HG03457 (cell line): ENCODE measurements around the gene LHPP.

Source experiments
- ATAC-seq: cut with Tn5 transposase; IDR thresholded peaks from one replicate; pipeline ENCODE4 v1.9.1; 2021; ENCODE audit warnings: moderate number of reproducible peaks; ENCODE audit not compliant: unreplicated experiment

LHPP gene

DNA sequence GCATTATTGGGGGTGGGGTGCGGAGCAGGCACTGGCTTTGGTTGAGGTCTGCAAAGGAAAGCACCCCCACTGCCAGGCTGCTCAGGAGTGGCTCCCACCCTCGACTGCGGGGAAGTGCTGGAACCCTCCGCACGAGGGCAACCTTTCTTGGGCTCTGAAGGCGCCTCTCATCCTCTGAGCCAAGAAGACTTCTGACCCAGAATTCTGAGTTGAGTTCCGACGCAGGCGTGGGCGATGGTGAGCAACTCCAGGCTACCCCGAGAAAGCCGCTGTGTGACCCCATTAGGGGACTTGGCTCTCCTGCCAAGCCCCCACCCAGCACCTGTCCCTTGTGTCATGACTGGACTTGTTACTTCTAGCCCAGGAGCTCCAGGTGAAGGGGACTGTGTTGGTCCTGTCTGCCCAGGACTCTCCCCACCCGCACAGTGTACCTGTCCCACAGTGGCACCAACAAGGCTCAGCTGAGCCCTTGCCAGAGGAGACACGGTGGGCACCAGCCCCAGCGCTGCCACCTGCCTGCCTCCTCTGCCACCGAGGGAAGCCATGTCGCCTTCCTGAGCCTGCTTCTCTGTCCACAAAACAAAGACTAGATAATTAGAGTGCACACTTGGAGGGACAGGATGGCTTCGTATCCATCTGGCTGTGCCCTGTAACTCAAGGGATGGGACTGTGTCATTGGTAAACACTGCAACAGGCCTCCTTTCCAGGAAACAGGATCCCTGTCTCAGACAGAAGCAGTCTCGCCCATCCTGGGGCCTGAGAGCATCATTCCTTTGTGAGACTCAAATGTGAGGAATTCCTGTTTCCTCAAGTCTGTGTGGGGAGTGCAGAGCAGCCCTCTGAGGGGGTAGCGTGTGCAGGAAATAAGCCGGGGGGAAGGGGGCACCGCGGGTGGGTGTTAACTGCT is 128.8 kb downstream of the LHPP start:
- no peak for ATAC-seq

DNA sequence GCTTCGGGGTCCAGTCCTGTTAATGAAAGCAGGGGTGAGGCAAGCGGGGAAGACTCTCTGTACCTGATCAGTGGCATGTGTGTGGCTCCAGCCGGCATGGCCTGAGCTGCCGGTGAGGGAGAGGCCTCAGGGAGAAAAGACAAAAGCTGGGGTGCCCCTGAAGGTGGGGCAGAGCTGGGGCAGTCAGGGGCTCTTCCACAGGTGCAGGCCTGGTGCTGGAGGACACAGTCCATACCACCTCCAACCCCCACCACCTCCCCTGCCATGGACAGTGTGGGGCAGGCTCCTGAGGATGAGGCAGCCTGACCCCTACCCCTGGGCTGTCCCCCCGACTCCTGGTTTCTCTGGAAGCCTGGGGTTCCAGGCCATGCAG is 129.5 kb downstream of the LHPP start:
- ATAC-seq: no peak

DNA sequence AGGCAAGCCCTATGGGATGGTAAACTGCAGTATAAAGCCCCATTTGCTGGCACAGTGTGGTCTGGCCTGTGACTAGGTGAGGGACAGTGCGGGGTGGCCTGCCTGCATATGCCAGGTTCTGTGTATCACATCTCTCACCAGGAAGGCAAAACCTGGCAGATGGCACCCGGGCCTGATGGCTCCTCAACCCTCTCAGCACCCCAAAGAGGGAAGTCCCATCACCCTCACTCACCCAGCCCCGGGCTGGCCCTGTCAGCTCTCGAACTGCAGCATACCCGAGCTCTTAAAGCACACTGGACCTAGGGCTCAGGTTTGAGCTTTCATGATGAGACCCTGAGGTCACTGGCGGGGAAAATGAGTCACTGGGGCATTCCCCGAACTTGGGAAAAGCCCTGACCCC is 130.5 kb downstream of the LHPP start:
- ATAC-seq: no peak

DNA sequence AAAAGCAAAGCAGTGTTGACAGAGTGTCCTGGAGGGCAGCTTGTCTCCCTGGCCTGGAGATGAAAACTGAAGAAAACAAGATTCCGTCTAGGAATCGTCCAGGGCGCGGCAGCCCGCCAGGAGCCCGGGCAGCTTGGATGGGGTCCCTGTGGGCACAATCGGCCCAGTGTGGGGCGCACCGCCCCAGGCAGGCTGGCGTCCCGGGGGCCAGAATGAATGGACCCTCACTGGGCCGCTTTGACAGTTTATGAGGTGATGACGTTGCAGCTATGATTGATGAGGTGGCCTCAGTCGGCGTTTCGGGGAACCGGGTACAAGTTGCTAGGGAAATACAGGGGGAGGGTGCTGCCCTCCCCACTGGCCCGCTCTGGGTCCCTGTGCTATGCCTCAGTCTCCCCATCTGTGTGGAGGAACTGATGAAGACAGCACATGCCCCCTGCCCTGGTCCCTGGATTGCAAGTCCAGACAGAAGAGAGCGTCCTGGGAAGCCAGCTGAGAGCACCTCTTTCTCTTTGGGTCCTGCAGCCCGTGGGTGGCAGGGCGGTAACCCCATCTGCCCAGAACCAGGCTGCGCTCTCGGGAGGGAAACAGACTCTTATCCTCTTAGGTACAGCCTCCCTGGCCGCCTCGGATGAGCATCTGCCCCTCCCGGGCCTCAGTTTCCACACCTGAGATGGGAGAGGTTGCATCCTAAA is 131.3 kb downstream of the LHPP start:
- ATAC-seq: no peak

DNA sequence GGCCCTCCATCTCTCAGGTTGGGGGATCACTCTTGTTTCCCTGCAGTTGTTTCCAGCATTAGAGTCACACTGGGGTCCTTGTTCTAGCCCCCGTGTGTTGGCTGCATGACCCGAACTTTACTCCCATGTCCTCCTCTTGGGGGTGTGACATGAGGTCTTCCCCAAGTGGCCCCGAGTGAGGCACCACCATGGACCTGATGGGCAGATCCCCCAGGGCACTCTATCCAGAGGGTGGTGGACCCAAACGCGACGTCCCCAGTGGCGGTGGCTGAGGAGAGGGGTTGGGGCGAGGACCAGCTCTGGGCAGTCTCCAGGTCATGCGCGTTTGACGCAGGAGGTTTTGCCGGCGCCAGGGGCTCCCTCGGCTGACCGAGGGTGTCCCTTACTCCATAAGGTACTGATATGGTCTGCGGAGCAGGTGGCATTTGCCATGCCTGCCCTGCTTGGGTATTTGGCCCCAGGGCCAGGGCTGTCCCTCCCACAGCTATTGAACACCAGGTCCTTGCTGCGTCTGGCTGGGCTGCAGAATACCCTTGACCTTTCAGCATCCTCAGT is 131.9 kb downstream of the LHPP start:
- no peak for ATAC-seq

DNA sequence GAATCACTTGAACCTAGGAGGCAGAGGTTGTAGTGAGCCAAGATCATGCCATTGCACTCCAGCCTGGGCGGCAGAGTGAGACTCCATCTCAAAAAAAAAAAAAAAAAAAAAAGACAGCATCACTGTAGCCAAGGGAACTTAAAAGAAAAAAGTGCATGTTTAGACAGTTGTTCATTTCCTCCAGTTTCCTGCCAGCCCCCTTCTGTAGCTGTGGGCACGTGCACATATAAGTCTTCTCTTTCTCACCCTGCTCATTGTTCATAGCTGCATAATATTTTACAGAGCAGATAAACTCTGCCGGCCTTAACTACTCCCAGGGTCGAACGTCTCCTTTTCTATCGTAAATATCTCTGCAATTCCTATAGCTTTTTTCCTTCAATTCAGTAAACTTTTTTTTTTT is 132.6 kb downstream of the LHPP start:
- no peak for ATAC-seq

DNA sequence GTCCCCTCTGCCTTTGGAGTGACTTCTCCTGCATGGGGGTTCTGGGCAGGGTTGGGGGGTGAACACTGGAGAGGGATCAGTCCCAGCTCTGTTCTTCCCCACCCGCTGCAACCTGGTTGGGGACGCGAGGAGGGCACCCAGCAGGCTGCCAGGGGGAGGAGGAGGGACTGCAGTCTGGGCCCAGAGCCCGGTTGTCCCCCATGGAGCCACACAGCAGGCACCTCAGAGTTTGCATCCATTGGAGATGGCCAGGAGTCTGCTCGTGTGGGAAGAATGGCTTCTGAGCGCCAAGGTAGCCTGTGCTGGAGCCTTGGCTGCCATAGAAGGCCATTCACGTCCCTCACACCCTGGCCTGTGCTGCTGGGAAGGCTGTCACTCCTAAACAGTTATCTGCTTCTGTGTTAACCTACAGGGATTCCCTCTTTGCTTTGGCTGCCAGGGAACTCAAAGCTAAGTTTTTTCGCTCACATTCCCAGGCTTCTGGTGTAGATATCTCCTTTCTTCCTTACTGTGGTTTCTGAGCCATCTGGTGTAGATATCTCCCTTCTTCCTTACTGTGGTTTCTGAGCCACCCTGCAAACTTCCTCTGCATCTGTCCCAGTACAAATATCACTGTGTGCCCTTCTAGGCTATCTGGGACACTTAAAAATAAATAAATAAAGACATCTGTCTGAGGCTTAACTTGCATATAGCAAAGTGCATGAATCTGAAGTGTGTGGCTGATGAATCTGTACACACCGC is 133.7 kb downstream of the LHPP start:
- ATAC-seq: no peak

DNA sequence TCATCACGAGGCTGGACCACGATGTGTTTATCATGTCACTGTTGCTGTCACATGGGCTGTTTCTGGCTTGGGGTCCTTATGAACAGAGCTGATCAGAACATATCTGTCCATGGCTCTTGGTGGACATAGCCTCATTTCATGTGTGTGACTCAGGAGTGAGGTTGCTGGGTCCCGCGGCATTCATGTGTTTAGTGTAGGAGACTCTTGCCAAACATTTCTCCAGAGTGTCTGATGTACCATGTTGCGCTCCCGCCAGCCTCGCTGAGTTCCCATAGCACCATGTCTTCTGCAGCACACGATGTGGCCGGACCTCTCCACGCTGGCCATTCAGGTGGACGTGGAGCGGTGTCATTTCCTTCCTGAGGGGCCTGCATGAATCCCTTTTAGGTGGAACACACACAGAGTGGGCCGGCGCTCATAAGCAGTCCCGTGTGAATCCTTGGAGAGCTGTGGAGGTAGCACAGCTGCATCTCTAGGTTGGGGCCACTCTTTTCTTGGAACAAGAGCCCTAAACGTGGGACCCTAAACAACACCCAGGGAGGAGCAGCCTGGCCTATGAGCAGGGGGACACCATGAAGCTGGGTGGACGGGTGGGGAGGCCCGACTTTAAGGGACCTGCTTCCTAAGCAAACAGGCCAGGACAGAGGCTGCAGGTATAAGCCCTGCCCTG is 134.6 kb downstream of the LHPP start:
- ATAC-seq: no peak

DNA sequence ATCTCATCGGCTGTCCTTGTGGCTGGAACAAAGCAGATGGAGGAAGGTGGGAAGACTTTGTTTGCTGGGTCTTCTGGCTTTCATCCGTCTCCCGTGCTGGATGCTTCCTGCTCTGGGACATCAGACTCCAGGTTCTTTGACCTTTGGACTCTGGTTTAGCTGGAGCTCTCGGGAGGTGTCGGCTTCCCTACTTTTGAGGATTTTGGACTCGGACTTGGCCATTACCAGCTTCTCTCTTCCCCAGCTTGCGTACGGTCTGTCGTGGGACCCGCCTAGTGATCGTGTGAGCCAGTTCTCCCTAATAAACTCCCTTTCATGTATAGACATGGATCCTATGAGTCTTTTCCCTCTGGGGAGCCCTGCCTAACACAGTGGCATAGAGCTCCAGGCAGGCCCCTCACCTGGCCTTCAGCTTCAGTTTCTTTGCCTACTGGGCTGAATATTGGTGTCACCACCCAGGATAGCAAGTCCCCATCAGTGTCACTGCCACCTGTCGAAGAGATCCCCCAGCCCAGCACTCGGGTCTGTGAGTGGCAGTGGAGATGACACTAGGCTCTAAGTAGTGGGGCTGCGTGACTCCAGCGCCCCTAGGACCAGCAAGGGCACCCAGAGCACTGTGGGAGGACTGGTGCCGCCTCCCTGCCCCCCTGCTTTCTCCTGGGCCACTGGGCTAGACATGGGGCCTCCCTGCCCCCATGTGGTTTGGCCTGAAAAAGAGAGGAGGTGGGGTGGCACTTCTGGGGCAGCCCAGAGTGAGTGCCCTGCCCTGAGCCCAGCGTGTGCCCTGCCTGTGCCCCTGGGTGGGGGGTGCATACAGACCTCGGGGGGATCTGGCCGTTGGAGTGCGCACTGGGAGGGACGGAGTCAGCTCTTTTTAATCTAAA is 135.6 kb downstream of the LHPP start:
- no peak for ATAC-seq

DNA sequence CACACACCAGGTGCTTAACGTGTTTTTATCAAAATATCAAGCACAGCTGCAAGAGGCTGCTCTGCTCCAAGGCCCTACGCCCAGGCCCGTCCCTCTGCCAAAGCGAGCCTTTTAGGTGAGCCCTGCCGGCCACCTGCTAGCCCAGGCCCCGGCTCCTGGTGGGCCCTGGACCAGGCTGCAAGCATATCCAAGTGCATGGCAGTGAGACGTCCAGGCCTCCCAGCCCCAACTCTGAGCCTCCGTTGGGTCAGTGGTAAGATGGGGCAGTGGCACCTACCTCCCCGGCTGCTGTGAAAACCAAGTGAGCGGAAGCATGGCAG is 136.2 kb downstream of the LHPP start:
- ATAC-seq: no peak

DNA sequence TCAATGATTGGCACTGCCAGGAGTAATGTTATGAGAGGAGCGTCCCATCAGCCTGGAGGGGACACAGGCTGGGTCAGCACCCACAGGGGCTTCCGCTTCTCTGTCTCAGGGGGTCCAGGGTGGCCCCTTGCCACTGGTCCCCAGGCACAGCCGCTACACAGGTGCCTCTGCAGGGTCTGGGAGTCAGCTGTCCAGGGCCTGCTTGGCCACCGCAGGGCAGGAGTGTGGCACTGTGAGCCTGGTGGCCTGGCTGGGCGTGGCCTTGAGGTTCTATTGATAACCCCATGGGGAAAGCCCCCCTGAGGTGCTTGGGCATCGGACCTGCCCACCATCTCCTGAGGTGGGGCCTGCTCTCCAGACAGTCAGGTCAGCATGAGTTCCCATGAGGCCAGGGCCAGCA is 136.6 kb downstream of the LHPP start:
- ATAC-seq: no peak

DNA sequence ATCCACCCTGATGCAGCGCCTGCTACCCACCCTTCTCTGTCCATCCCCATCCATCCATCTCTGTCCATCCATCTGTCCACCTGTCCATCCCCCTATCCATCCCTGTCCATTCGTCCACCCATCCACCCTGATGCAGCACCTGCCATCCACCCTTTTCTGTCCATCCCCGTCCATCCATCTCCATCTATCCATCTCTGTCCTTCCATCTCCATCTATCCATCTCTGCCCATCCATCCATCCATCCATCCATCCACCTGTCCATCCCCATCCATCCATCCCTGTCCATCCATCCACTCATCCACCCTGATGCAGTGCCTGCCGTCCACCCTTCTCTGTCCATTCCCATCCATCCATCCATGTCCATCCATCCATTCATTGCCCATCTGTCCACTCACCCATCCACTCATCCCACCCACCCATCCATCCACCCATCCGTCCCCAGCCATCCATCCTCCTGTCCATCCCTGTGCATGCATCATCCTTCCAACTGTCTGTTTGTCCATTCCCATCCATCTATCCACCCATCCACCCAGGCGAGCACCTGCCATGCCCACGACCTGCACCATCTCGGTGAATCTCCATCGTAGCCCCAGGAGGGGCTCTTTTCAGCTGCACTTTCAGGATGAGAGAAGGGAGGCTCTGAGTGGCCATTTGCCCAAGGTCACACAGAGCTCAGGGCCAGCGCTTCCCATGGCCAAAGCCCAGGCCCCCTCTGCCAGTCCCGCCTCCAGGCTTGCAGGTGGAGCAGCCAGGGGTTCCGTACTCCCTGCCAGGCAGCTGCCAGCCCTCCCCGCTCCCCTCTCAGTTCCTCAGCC is 137.4 kb downstream of the LHPP start:
- ATAC-seq: no peak

DNA sequence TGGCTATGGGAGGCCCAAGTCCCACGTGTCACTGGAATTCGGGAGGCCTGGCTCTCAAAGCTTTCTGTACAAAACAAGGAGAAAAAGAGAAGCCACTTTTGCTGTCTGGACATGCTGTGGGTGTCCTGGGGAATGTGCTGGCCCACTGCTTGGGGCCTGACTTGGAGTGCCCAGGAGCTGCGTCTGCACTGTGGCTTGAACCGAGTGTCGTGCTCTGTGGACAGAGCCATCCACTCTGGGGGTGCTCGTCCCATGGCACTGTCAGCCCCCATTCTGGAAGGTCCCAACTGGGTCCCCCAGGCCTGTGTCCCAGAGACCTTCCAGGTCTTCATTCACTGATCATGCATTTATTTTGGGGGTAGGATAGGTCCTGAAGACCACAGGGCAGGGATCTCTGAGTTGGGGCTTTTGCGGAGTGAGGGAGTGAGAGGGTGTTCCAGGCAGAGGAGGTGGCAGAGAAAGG is 138.0 kb downstream of the LHPP start:
- ATAC-seq: no peak

DNA sequence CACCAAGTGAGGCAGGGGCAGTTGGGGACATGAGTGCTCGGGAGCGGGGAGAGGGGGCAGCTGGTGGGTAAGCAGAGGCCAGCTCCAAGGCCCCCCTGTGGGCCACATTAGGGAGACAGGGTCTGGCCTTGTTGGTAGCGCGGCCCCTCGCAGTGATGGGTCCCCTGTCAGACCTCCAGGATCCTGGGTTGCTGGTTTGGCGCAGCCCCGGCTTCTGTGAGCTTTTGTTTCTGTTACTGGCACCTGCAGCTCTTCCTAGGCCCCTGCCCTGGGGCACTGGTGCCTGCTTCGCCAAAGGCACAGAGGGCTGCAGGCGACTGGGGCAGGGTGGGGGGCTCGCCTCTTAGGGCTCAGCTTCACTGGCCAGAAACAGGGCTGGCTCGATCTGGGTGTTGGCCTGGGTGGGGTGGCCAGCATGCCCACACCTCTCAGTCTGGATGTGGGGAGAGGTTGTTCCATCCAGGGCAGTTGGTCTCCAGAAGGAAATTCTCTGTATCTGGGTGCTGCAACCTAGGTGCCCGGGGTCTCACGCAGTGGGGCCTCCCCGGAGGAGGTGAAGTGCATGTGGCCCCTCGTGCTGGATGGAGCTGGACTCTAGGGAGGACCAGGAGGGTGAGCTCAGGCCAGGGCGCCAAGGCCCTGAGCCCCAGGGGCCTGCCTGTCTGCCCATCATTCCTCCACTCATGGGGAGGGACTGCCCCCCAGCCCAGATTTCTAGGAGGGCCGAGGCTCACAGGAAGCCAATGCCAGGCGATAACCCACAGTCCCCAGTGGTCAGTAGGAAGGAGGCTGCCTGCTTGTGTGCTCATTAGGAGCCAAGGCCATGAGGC is 138.6 kb downstream of the LHPP start:
- ATAC-seq: no peak

DNA sequence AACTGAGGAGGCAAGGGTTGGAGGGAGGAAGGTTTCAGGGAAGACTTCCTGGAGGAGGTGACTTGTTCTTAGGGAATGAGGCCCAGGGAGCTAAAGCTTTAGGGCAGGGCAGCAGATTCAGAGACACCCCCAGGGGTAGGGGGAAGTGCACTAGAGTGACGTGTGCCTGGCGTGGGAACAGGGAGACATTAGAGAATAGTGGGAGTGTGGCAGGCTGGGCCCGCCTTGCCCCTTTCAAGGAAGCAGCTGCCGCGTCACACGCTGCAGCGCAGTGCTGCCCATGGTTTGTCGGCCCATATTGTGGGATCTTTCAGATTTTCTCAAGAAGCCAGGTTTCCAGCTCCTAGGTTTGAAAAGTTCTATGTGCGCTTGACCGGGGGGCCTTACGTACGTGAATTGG is 139.4 kb downstream of the LHPP start:
- no peak for ATAC-seq

DNA sequence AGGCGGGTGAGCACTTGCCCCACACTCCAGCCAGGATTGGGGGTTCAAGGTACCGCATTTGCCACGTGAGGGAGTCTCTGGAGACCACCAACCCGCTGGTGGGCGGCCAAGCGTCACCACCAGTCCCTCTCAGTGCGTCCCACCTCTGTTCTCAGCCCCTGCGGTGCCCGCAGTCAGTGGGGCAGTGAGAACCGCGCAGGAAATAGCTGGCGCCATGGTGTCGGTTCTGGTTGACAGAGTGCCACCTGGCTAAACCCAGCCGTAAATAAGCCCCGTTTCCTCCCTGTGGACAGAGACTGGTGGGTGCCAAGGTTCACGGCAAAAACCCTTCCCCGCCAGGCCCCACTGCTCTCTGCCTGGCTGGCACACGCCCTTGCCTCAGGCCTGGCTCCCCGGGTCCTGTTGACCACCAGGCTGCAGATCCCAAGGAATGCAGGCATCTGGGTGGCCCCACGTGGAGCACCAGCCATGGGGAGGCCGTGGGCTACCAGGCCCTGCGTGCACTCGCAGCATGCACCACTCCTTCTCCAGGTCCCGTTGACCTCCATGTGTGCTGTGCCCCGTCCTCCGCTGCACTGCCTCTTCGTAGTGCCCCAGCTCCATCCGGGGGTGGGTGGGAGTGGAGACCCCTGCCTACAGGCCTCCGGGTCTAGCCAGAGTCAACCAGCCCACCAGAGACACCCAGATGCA is 140.0 kb downstream of the LHPP start:
- ATAC-seq: no peak

DNA sequence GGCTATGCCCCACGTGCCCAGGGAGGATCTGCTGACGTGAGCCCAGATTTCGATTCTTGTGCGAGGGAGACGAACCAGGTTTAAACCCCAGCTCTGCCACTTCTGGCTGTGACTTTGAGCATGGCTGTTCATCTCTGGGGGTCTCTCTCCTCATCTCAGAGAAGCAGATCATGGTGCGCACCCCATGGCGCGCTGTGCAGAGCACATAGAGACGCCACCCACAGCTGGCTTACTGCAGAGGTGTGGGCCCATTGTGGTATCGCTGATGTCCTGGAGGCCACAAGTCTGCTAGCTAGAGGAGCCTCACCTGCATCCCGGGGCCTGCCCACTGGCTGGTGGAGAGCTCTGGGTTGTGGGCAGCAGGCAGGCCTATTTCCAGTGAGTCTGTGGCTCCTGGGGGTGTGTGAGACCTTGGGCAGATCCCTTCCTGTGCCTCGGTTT is 140.5 kb downstream of the LHPP start:
- ATAC-seq: no peak
